ENCODE data around the gene PRKG1.

DNA sequence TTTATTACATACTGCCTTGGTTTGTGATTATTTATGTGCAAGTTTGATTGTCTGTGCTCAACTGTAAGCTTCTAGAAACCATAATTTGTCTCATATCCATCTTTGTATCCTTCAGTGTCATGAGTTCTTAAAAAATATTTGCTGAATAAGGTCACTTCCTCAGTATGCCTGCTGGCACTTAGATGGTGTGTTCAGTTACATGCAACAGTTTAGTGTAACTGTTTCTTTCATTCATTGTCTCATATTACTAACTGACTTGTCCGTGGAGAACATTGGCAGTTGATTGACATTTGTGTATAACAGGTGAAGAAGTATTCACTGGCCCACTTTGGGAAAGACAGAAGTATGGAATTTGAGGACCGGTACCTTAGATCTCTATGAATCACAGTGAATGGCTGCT, 236.9 kb downstream of the PRKG1 start:
- TF ChIP-seq POLR2A (IDR thresholded peaks at IDR 0.05) (no peak), POLR2AphosphoS5 (IDR thresholded peaks at IDR 0.05) (no peak)
- TF ChIP-seq, protein P1, sequence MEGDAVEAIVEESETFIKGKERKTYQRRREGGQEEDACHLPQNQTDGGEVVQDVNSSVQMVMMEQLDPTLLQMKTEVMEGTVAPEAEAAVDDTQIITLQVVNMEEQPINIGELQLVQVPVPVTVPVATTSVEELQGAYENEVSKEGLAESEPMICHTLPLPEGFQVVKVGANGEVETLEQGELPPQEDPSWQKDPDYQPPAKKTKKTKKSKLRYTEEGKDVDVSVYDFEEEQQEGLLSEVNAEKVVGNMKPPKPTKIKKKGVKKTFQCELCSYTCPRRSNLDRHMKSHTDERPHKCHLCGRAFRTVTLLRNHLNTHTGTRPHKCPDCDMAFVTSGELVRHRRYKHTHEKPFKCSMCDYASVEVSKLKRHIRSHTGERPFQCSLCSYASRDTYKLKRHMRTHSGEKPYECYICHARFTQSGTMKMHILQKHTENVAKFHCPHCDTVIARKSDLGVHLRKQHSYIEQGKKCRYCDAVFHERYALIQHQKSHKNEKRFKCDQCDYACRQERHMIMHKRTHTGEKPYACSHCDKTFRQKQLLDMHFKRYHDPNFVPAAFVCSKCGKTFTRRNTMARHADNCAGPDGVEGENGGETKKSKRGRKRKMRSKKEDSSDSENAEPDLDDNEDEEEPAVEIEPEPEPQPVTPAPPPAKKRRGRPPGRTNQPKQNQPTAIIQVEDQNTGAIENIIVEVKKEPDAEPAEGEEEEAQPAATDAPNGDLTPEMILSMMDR (IDR thresholded peaks at IDR 0.05): no peak
